ENCODE results near the gene LMOD3.

LMOD3 gene

GRCh38 chr3:69058180-69058946 lies 64.0 kb downstream of the LMOD3 start:
- DNase-seq, result no peak
